Vagina (tissue), 2 donors: Measurements from ENCODE around the gene GUCY1B1.

ENCODE experiments used
- POLR2A ChIP-seq, 2 donors: fragments of 450-650 bp; IDR thresholded peaks; one replicate each; pipeline ENCODE4 v1.6.1; 2017; ENCODE audit warnings: antibody characterized with exemption in 2 of 2, mild to moderate bottlenecking in 2 of 2, moderate library complexity in 2 of 2
- POLR2AphosphoS5 ChIP-seq, 2 donors: sonication (generic); formaldehyde crosslinking; IDR thresholded peaks; one replicate each; pipeline ENCODE4 v1.9.0; 2017; ENCODE audit warnings: antibody characterized with exemption in 2 of 2, mild to moderate bottlenecking in 2 of 2, low read depth in 1 of 2; ENCODE audit not compliant: insufficient read depth in 1 of 2
- TF ChIP-seq, protein P1 (sequence below), 3 experiments: fragments of 450-650 bp in 2 of 3; fragments of 200-600 bp in 1 of 3; sonication (generic) in 1 of 3; IDR thresholded peaks; one replicate each; pipeline ENCODE4 v1.5.1; 2017 to 2019; ENCODE audit warnings: antibody characterized with exemption in 3 of 3, mild to moderate bottlenecking in 2 of 3, moderate library complexity in 2 of 3

DNA sequence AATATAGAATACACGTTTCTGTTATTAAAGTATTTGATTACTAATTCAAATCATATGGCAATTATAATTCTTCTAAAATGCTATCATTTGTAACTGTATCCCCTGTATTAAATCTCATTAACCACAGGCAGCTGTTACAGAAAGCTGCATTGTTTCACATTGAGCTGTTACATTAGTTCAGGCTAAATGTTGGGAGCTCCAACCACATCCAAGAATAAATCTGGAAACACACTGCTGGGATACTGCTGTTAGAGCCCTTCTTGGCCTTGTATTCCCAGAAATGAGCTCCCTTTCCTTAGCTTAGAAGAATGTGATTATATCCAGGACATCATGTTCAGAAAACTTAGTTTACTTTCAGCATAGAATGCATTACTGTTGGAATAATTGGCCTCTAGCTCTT is 48.2 kb downstream of the GUCY1B1 start:
- TF ChIP-seq, protein P1, sequence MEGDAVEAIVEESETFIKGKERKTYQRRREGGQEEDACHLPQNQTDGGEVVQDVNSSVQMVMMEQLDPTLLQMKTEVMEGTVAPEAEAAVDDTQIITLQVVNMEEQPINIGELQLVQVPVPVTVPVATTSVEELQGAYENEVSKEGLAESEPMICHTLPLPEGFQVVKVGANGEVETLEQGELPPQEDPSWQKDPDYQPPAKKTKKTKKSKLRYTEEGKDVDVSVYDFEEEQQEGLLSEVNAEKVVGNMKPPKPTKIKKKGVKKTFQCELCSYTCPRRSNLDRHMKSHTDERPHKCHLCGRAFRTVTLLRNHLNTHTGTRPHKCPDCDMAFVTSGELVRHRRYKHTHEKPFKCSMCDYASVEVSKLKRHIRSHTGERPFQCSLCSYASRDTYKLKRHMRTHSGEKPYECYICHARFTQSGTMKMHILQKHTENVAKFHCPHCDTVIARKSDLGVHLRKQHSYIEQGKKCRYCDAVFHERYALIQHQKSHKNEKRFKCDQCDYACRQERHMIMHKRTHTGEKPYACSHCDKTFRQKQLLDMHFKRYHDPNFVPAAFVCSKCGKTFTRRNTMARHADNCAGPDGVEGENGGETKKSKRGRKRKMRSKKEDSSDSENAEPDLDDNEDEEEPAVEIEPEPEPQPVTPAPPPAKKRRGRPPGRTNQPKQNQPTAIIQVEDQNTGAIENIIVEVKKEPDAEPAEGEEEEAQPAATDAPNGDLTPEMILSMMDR (IDR thresholded peaks at IDR 0.05), result no peak
- TF ChIP-seq POLR2A (IDR thresholded peaks at IDR 0.05), result no peak
- TF ChIP-seq POLR2AphosphoS5 (IDR thresholded peaks at IDR 0.05; ENCODE audit: insufficient read depth in 1 of 2, low read depth in 1 of 2), result no peak
